Keratinocyte (primary cell): ENCODE measurements around the gene TENM3. TPM values are rescaled to one million over a fixed set of nuclear protein-coding genes. Genes with fewer than 3 reads are reported as not detected.

Experiments
- DNase-seq: peaks from one replicate; pipeline ENCODE4 v3.0.0-alpha.2; 2011; ENCODE audit warnings: low read depth, missing footprints, low spot score
- FAIRE-seq: peaks from 2 replicates; lab custom pipeline; 2011; peaks lifted over from hg19 to GRCh38; lab: Jason Lieb, UNC
- H2AFZ ChIP-seq: 2 replicates; pipeline ENCODE4 v1.6.0; 2012; ENCODE audit warnings: low read length, control low read depth, inconsistent platforms; ENCODE audit not compliant: control insufficient read depth
- H3K27ac ChIP-seq: 2 replicates; pipeline ENCODE4 v1.5.1; 2011; ENCODE audit warnings: low read length; ENCODE audit not compliant: control insufficient read depth, insufficient read depth
- H3K27me3 ChIP-seq: 3 replicates; pipeline ENCODE4 v1.6.0; 2011; ENCODE audit warnings: low read length; ENCODE audit not compliant: control insufficient read depth, insufficient read depth; ENCODE audit errors: extremely low read depth
- H3K36me3 ChIP-seq, 2 experiments: 2 replicates in 1 of 2; 3 replicates in 1 of 2; pipeline ENCODE4 v1.5.1; 2011; ENCODE audit warnings: low read length in 2 of 2, mild to moderate bottlenecking in 1 of 2; ENCODE audit not compliant: control insufficient read depth in 2 of 2, insufficient read depth in 2 of 2; ENCODE audit errors: extremely low read depth in 1 of 2
- H3K4me1 ChIP-seq: 3 replicates; pipeline ENCODE4 v1.5.1; 2011; ENCODE audit warnings: low read length; ENCODE audit not compliant: control insufficient read depth, insufficient read depth; ENCODE audit errors: extremely low read depth
- H3K4me2 ChIP-seq: 3 replicates; pipeline ENCODE4 v1.6.0; 2011; ENCODE audit warnings: low read depth, low read length; ENCODE audit not compliant: control insufficient read depth, insufficient read depth; ENCODE audit errors: extremely low read depth
- H3K4me3 ChIP-seq, 3 experiments: fragments of 200-600 bp in 1 of 3; sonication (generic) in 1 of 3; 2 replicates in 2 of 3; 3 replicates in 1 of 3; pipeline ENCODE4 v1.5.1; 2011 to 2016; ENCODE audit warnings: low read length in 3 of 3, mild to moderate bottlenecking in 3 of 3, control low read depth in 2 of 3, inconsistent platforms in 1 of 3, low read depth in 1 of 3, mixed read lengths in 1 of 3, mixed run types in 1 of 3, moderate library complexity in 1 of 3; ENCODE audit not compliant: control insufficient read depth in 2 of 3, insufficient read depth in 2 of 3; ENCODE audit errors: extremely low read depth in 1 of 3
- H3K79me2 ChIP-seq: 2 replicates; pipeline ENCODE4 v1.6.0; 2012; ENCODE audit warnings: low read length; ENCODE audit not compliant: control insufficient read depth, insufficient read depth
- H3K9ac ChIP-seq: 3 replicates; pipeline ENCODE4 v1.6.0; 2011; ENCODE audit warnings: low read length; ENCODE audit not compliant: control insufficient read depth, insufficient read depth; ENCODE audit errors: extremely low read depth
- H3K9me1 ChIP-seq: 3 replicates; pipeline ENCODE4 v1.6.0; 2011; ENCODE audit warnings: low read length; ENCODE audit not compliant: control insufficient read depth, insufficient read depth; ENCODE audit errors: extremely low read depth
- H3K9me3 ChIP-seq: 2 replicates; pipeline ENCODE4 v1.5.1; 2012; ENCODE audit warnings: low read depth, low read length; ENCODE audit not compliant: control insufficient read depth
- H4K20me1 ChIP-seq: 3 replicates; pipeline ENCODE4 v1.6.0; 2011; ENCODE audit warnings: low read length; ENCODE audit not compliant: control insufficient read depth, insufficient read depth; ENCODE audit errors: extremely low read depth
- CTCF ChIP-seq, 3 experiments: IDR thresholded peaks in 1 of 3; conservative IDR thresholded peaks in 1 of 3; optimal IDR thresholded peaks in 1 of 3; 2 replicates in 2 of 3; 3 replicates in 1 of 3; pipeline versions ENCODE3 to v1.5.1; 2011; ENCODE audit warnings: low read length in 3 of 3, mild to moderate bottlenecking in 3 of 3, moderate library complexity in 2 of 3, control low read depth in 1 of 3, inconsistent platforms in 1 of 3; ENCODE audit not compliant: insufficient read depth in 2 of 3; ENCODE audit errors: extremely low read depth in 1 of 3
- EZH2 ChIP-seq: IDR thresholded peaks from one replicate; pipeline ENCODE4 v1.6.1; 2012; ENCODE audit warnings: inconsistent platforms, mild to moderate bottlenecking, low read length, moderate library complexity
- dilution Hi-C: fragments of 300-500 bp; cut with MboI; formaldehyde crosslinking; loops from one replicate; pipeline ENCODE4 v1.7.0; 2020; ENCODE audit warnings: low sequenced_read_pairs; ENCODE audit not compliant: extremely low pct_ligation_motif_present
- polyA plus RNA-seq, 5 experiments: library from polyadenylated mRNA; depleted of rRNA in 3 of 5; stranded (reverse) in 3 of 5; stranded (forward) in 1 of 5; unstranded in 1 of 5; fragments of >200 nt; gene quantifications; 1 replicate in 1 of 5; 2 replicates in 3 of 5; 3 replicates in 1 of 5; pipeline versions ENCODE4 v1.2.1 to v1.2.3, GENCODE V29; 2011 to 2012; ENCODE audit warnings: missing spikeins in 2 of 5, low read depth in 1 of 5, low replicate concordance in 1 of 5

Gene TENM3
- polyA plus RNA-seq, 1 donor (not counting 4 experiments of a cell fraction or from before 2014, with no cell fraction given), result 17.0 TPM

- peaks cover 2% of the 10 kb centered on the region for H3K79me2 ChIP-seq
- H3K27ac ChIP-seq, result no peak overlapping the region
- no peak overlapping the region for H2AFZ ChIP-seq
- no peaks in the 10 kb centered on the region for H3K27me3 ChIP-seq
- FAIRE-seq (no peak), DNase-seq (no peak)
- TF ChIP-seq EZH2, result no peak
- no peak for TF ChIP-seq CTCF (optimal IDR thresholded peaks at IDR 0.05 in 1 of 3, IDR thresholded peaks at IDR 0.05 in 1 of 3, conservative IDR thresholded peaks at IDR 0.05 in 1 of 3; ENCODE audit: extremely low read depth in 1 of 3, insufficient read depth in 2 of 3, low read length in 3 of 3)
- H3K4me3 ChIP-seq, result no peak overlapping the region
- dilution Hi-C loops, result no loop called here
- no peaks in the 10 kb centered on the region for H3K9me1 ChIP-seq
- no peak overlapping the region for H3K9ac ChIP-seq
- peaks cover 2% of the 10 kb centered on the region for H3K9me3 ChIP-seq
- no peaks in the 10 kb centered on the region for H4K20me1 ChIP-seq
- H3K36me3 ChIP-seq, result no peaks in the 10 kb centered on the region
- peaks cover 24% of the 10 kb centered on the region for H3K4me1 ChIP-seq
- H3K4me2 ChIP-seq, result no peak overlapping the region
Measured at GRCh38 chr4:182310316-182310715, 67.1 kb downstream of the TENM3 start.

- no peaks in the 10 kb centered on the region for H3K36me3 ChIP-seq
- no peaks in the 10 kb centered on the region for H3K9me1 ChIP-seq
- peaks cover 24% of the 10 kb centered on the region for H3K4me1 ChIP-seq
- FAIRE-seq, result no peak
- dilution Hi-C loops, result no loop called here
- H3K4me3 ChIP-seq, result no peak overlapping the region
- H2AFZ ChIP-seq, result no peak overlapping the region
- H3K27ac ChIP-seq, result no peak overlapping the region
- H3K4me2 ChIP-seq, result no peak overlapping the region
- no peaks in the 10 kb centered on the region for H4K20me1 ChIP-seq
- peaks cover 2% of the 10 kb centered on the region for H3K9me3 ChIP-seq
- H3K9ac ChIP-seq, result no peak overlapping the region
- DNase-seq, result no peak
- no peak for TF ChIP-seq EZH2
- TF ChIP-seq CTCF (optimal IDR thresholded peaks at IDR 0.05 in 1 of 3, IDR thresholded peaks at IDR 0.05 in 1 of 3, conservative IDR thresholded peaks at IDR 0.05 in 1 of 3; ENCODE audit: extremely low read depth in 1 of 3, insufficient read depth in 2 of 3, low read length in 3 of 3), result no peak
- no peaks in the 10 kb centered on the region for H3K79me2 ChIP-seq
- H3K27me3 ChIP-seq, result no peaks in the 10 kb centered on the region
Measured at GRCh38 chr4:182310962-182311361, 67.8 kb downstream of the TENM3 start.
